HG03520 (cell line): ENCODE data around the gene SLC19A1.

Experiments used
- ATAC-seq: cut with Tn5 transposase; IDR thresholded peaks from one replicate; pipeline ENCODE4 v1.9.1; 2021; ENCODE audit warnings: mild to moderate bottlenecking, moderate library complexity; ENCODE audit not compliant: unreplicated experiment

The SLC19A1 gene

GRCh38 chr21:45542242-45542666 is at the start of gene SLC19A1:
SLC19A1 (minus strand) TSS chr21:45542440; CDS start chr21:45537959, 4,481 bp downstream.
- ATAC-seq, result peak; percentile 48

- ATAC-seq, result no peak
Measured at GRCh38 chr21:45591619-45592207, 49.5 kb upstream of the SLC19A1 start.

- ATAC-seq, result no peak
Measured at GRCh38 chr21:45590726-45591618, 48.7 kb upstream of the SLC19A1 start.

GRCh38 chr21:45590246-45590725 is 48.0 kb upstream of the SLC19A1 start:
- ATAC-seq, result no peak

GRCh38 chr21:45589686-45590245 is 47.5 kb upstream of the SLC19A1 start:
- ATAC-seq, result no peak

- ATAC-seq, result no peak
Measured at GRCh38 chr21:45588871-45589491, 46.7 kb upstream of the SLC19A1 start.

GRCh38 chr21:45588086-45588825 is 46.0 kb upstream of the SLC19A1 start:
- ATAC-seq, result no peak

GRCh38 chr21:45586289-45586858 is 44.1 kb upstream of the SLC19A1 start:
- no peak for ATAC-seq

- ATAC-seq, result no peak
Measured at GRCh38 chr21:45584786-45585185, 42.5 kb upstream of the SLC19A1 start.

GRCh38 chr21:45583831-45584509 is 41.7 kb upstream of the SLC19A1 start:
- no peak for ATAC-seq

GRCh38 chr21:45582128-45582527 is 39.9 kb upstream of the SLC19A1 start:
- ATAC-seq, result no peak

- no peak for ATAC-seq
Measured at GRCh38 chr21:45581322-45581712, 39.1 kb upstream of the SLC19A1 start.

GRCh38 chr21:45580576-45581321 is 38.5 kb upstream of the SLC19A1 start:
- no peak for ATAC-seq

GRCh38 chr21:45580181-45580575 is 37.9 kb upstream of the SLC19A1 start:
- no peak for ATAC-seq

GRCh38 chr21:45579383-45580180 is 37.3 kb upstream of the SLC19A1 start:
- no peak for ATAC-seq

- ATAC-seq, result no peak
Measured at GRCh38 chr21:45578811-45579381, 36.7 kb upstream of the SLC19A1 start.

GRCh38 chr21:45578176-45578801 is 36.0 kb upstream of the SLC19A1 start:
- ATAC-seq, result no peak
